T-helper 2 cell treated with Interferon-gamma antibody and Interleukin-4, amounts not matched to agents 5 μg/mL and 100 μg/mL, for 36 hours (primary cell): ENCODE results near the gene KCND3.
A peak's percentile ranks its signal among the peaks of the same experiment; 100 is the strongest.

Source experiments
- DNase-seq: peaks from one replicate; pipeline ENCODE4 v3.0.0; 2021; ENCODE audit warnings: low spot score
- H3K27ac Mint-ChIP-seq: one replicate; pipeline ENCODE4 v1.8.0; 2021; ENCODE audit warnings: mild to moderate bottlenecking, mixed read lengths
- H3K27me3 Mint-ChIP-seq: one replicate; pipeline ENCODE4 v1.8.0; 2021; ENCODE audit warnings: low read depth, mixed read lengths
- H3K36me3 Mint-ChIP-seq: one replicate; pipeline ENCODE4 v1.8.0; 2021; ENCODE audit warnings: low read depth, mixed read lengths
- H3K4me1 Mint-ChIP-seq: one replicate; pipeline ENCODE4 v1.8.0; 2021; ENCODE audit warnings: low read depth, mixed read lengths
- H3K4me3 Mint-ChIP-seq: one replicate; pipeline ENCODE4 v1.8.0; 2022; ENCODE audit warnings: mild to moderate bottlenecking, moderate library complexity, mixed read lengths
- H3K9me3 Mint-ChIP-seq: one replicate; pipeline ENCODE4 v1.8.0; 2021; ENCODE audit warnings: mixed read lengths

The KCND3 gene

GRCh38 chr1:111906111-111906510 is 83.4 kb downstream of the KCND3 start:
- H3K27me3 Mint-ChIP-seq = peaks cover 12% of the 10 kb centered on the region
- no peak overlapping the region for H3K4me3 Mint-ChIP-seq
- no peaks in the 10 kb centered on the region for H3K36me3 Mint-ChIP-seq

DNA sequence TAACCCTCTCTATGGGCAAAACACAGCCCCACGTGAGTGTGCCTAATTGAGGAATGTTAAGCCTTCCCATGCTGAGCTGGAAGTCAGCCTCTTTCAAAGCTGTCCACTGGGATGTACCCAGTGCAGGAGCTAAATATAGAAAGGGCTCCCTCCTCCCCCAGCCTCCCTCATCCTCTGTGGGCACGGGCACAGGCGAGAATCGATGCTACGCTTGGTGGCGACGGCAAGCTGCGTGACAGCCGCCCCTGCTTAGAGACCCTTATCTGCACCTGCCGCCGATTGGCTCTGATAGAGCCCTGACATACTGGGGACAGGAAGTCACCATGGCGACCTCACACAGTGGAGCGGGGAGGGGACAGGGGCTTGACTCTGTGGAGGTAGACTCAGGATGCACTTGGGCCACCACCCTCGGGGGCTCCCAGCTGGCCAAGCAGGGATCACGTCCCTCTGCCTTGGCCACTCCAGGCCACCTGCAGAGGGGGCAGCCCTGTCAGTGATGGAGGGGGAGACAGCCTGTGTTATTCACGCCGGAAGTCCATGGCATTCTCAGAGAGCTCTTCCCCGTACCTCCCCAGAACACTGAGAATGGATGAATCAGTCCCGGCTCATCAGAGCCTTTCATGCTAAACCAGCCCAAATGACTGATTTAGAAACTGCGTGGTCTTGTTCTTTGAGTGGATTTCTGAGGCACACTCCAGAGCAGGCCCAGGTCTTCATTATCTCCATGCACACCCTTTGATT is 84.8 kb downstream of the KCND3 start:
- no peaks in the 10 kb centered on the region for H3K36me3 Mint-ChIP-seq
- H3K4me1 Mint-ChIP-seq = peaks cover 7% of the 10 kb centered on the region
- H3K4me3 Mint-ChIP-seq = no peak overlapping the region
- H3K27me3 Mint-ChIP-seq = peaks cover 10% of the 10 kb centered on the region
- peak; percentile 37 for DNase-seq
- H3K9me3 Mint-ChIP-seq = no peaks in the 10 kb centered on the region
- no peak overlapping the region for H3K27ac Mint-ChIP-seq

More at GRCh38 chr1:111906111-111906510, 83.4 kb downstream of the KCND3 start:
- H3K4me1 Mint-ChIP-seq = peaks cover 7% of the 10 kb centered on the region
- no peak overlapping the region for H3K27ac Mint-ChIP-seq
- no peak for DNase-seq
- H3K9me3 Mint-ChIP-seq = no peaks in the 10 kb centered on the region

DNA sequence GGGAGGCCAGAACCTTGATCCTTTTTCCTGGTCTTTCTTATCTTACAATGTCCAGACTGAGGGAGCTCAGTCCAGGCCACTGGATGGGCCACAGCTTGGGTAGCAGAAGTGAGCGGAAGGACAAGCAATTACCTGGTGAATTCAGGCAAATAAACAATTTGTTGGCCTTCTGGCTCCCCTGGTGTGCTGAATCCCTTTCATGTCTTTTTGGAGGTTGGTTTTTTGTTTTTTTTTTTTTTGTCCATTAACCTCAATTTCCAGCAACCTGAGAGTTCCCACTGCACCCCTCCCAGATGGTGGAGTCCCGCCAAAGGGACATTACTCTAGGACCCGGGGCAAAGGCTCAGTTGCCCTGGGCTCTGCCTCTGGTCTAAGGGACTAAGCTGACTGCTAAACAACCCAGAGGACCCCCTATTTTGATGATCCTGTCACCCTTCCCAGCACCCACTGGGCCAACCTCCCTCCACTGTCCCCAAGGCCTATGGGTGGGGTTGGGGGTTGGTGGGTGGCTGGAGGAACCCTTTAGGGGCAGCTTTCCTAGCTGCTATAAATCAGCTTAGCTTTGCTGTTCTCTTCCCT is 85.5 kb downstream of the KCND3 start:
- H3K4me1 Mint-ChIP-seq = peaks cover 7% of the 10 kb centered on the region

DNA sequence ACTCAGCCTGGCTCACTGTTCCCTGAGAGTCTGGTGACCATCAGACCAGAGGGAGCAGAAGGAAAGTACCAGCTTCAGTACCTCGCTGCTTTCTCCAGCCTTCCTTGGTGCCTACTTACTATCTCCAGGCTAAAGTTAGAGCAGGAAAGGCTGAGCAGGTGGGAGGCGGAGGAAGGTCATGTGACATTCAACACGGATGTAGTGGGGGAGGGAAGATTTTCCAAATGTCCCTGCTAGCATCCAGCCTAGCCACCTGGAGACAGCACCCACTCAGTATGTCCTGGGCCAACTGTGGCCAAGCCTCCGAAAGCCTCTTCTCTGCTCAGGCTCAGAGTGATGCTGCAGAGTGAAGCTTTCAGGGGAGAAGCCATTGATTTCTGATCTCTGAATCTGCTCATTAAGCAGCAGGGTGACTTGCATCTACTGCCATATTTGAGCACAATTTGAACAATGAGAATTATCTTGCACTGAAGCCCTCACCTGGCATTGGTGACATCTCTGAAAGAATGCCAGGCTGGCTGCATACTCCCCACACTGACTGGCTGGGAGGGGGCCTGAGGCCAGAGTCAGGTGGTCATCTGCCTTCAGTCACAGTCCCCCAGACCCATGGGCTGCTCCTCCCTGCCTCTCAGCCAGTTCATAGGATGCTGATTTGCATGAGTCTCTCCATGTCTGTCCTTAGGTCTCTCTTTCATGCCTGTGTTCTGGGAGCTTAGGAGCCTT is 86.2 kb downstream of the KCND3 start:
- Mint-ChIP-seq H3K4me3 (no peak overlapping the region), H3K27ac (no peak overlapping the region), H3K27me3 (peaks cover 10% of the 10 kb centered on the region), H3K9me3 (no peaks in the 10 kb centered on the region), H3K4me1 (peaks cover 7% of the 10 kb centered on the region), H3K36me3 (no peaks in the 10 kb centered on the region)
- no peak for DNase-seq

More for the DNA sequence above, 85.5 kb downstream of the KCND3 start:
- Mint-ChIP-seq H3K9me3 (no peaks in the 10 kb centered on the region), H3K27me3 (peaks cover 10% of the 10 kb centered on the region), H3K36me3 (no peaks in the 10 kb centered on the region), H3K27ac (no peak overlapping the region), H3K4me3 (no peak overlapping the region)
- no peak for DNase-seq

DNA sequence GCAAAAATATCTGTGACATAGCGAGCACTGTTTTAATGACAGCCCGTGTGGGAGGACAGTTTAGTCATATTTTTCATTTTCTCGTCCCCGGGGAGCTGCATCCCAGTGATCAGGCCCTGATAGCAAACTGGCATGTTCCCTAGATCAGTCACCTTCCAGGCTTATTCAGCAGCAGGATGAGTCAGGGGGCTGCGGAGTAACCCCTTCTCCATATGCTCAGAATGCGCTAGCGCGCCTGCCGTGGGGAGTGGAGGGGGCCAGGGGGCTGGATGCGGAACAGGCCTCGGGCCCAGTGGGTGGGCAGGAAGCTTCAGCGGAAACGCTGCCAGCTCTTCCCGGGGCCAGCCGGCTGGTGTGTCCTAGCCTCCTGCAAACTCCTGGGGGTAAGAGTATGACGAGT is 94.0 kb downstream of the KCND3 start:
- Mint-ChIP-seq H3K27me3 (peaks cover 6% of the 10 kb centered on the region), H3K36me3 (no peaks in the 10 kb centered on the region), H3K9me3 (no peaks in the 10 kb centered on the region), H3K4me3 (no peak overlapping the region), H3K4me1 (no peaks in the 10 kb centered on the region), H3K27ac (no peak overlapping the region)
- no peak for DNase-seq

- peaks cover 6% of the 10 kb centered on the region for H3K27me3 Mint-ChIP-seq
- H3K4me1 Mint-ChIP-seq = no peaks in the 10 kb centered on the region
- no peak overlapping the region for H3K27ac Mint-ChIP-seq
- no peak overlapping the region for H3K4me3 Mint-ChIP-seq
- DNase-seq = no peak
- H3K36me3 Mint-ChIP-seq = no peaks in the 10 kb centered on the region
- no peaks in the 10 kb centered on the region for H3K9me3 Mint-ChIP-seq
Observed at GRCh38 chr1:111895017-111895416, 94.5 kb downstream of the KCND3 start.

DNA sequence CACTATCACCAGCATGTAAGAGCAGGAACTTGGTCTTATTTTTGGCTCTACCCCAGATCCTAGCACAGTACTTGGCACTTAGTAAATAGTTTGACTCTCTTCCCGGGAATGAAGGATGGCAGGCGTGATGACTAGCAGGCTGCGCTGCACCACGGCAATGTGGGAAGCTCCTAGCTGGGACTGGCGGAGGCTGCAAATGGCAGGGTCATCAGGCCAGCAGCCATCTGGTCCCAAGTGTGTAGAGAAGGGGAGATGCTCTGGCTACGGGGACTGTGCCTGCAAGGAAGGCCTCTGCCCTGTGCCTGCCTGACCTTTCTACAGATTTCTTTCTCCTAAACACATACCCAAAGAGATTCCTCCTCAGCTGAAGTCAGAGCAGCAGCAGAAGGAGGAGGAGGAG is 95.0 kb downstream of the KCND3 start:
- H3K36me3 Mint-ChIP-seq = no peaks in the 10 kb centered on the region
- H3K27me3 Mint-ChIP-seq = peaks cover 6% of the 10 kb centered on the region
- no peak overlapping the region for H3K4me3 Mint-ChIP-seq
- H3K4me1 Mint-ChIP-seq = no peaks in the 10 kb centered on the region
- no peak for DNase-seq
- no peaks in the 10 kb centered on the region for H3K9me3 Mint-ChIP-seq
- no peak overlapping the region for H3K27ac Mint-ChIP-seq

DNA sequence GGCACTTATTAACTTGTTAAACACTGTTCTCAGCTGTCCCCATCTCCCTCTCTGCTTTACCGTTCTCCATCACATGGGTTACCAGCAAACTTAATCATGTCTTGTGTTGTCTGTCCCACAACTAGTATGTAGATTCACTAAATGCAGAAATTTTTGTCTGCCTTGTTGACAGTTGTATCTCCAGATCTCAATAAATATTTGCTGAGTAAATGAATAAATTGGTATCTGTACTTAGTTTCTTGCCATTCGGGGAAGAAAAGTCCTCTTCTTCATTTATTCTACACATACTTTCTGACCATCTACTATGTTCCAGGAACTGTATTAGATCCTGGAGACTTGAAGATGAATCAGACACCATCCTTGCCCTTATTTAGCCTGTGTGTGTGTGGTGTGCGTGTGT is 97.9 kb downstream of the KCND3 start:
- Mint-ChIP-seq H3K36me3 (no peaks in the 10 kb centered on the region), H3K27me3 (no peaks in the 10 kb centered on the region), H3K9me3 (no peaks in the 10 kb centered on the region)

GRCh38 chr1:111888740-111889376 is 100.6 kb downstream of the KCND3 start:
- H3K27ac Mint-ChIP-seq = no peak overlapping the region
- no peak for DNase-seq
- H3K9me3 Mint-ChIP-seq = no peaks in the 10 kb centered on the region
- H3K4me1 Mint-ChIP-seq = no peaks in the 10 kb centered on the region
- H3K4me3 Mint-ChIP-seq = no peak overlapping the region
- H3K27me3 Mint-ChIP-seq = no peaks in the 10 kb centered on the region
- H3K36me3 Mint-ChIP-seq = no peaks in the 10 kb centered on the region

More for the DNA sequence above, 97.9 kb downstream of the KCND3 start:
- no peaks in the 10 kb centered on the region for H3K4me1 Mint-ChIP-seq
- no peak overlapping the region for H3K4me3 Mint-ChIP-seq
- no peak for DNase-seq
- H3K27ac Mint-ChIP-seq = no peak overlapping the region

GRCh38 chr1:111887875-111888274 is 101.6 kb downstream of the KCND3 start:
- no peak for DNase-seq
- Mint-ChIP-seq H3K4me3 (no peak overlapping the region), H3K27me3 (no peaks in the 10 kb centered on the region), H3K27ac (no peak overlapping the region), H3K9me3 (no peaks in the 10 kb centered on the region), H3K36me3 (no peaks in the 10 kb centered on the region), H3K4me1 (no peaks in the 10 kb centered on the region)

- no peak overlapping the region for H3K27ac Mint-ChIP-seq
- no peaks in the 10 kb centered on the region for H3K27me3 Mint-ChIP-seq
- no peaks in the 10 kb centered on the region for H3K9me3 Mint-ChIP-seq
- H3K4me3 Mint-ChIP-seq = no peak overlapping the region
- no peaks in the 10 kb centered on the region for H3K4me1 Mint-ChIP-seq
- H3K36me3 Mint-ChIP-seq = no peaks in the 10 kb centered on the region
- DNase-seq = no peak
Observed at GRCh38 chr1:111887385-111887784, 102.1 kb downstream of the KCND3 start.

- no peaks in the 10 kb centered on the region for H3K4me1 Mint-ChIP-seq
- no peak overlapping the region for H3K4me3 Mint-ChIP-seq
- no peaks in the 10 kb centered on the region for H3K36me3 Mint-ChIP-seq
- no peak for DNase-seq
- H3K27ac Mint-ChIP-seq = no peak overlapping the region
- no peaks in the 10 kb centered on the region for H3K9me3 Mint-ChIP-seq
- H3K27me3 Mint-ChIP-seq = no peaks in the 10 kb centered on the region
Observed at GRCh38 chr1:111886741-111887140, 102.7 kb downstream of the KCND3 start.

GRCh38 chr1:111884772-111885443 is 104.6 kb downstream of the KCND3 start:
- Mint-ChIP-seq H3K36me3 (no peaks in the 10 kb centered on the region), H3K27me3 (peaks cover 3% of the 10 kb centered on the region), H3K4me1 (no peaks in the 10 kb centered on the region), H3K9me3 (no peaks in the 10 kb centered on the region), H3K4me3 (no peak overlapping the region), H3K27ac (no peak overlapping the region)
- no peak for DNase-seq
